ENCODE results near the gene PWP1. TPM values are rescaled to one million over a fixed set of nuclear protein-coding genes. Genes with fewer than 3 reads are reported as not detected.

The PWP1 gene
- total and polyA plus RNA-seq, 2 donors (not counting 1 experiment from before 2014, with no cell fraction given): 51.2 to 63.5 TPM

- Mint-ChIP-seq H3K27me3 (no peaks in the 10 kb centered on the region), H3K4me3 (peak overlapping the region; percentile 76), H3K27ac (peak overlapping the region; percentile 96), H3K9me3 (ENCODE audit: insufficient read depth) (no peaks in the 10 kb centered on the region), H3K4me1 (peaks cover 75% of the 10 kb centered on the region)
- intact Hi-C loops (cut with micrococcal nuclease): no loop called here
- Histone ChIP-seq H3K79me2 (ENCODE audit: control insufficient read depth, insufficient read depth, low read length) (peaks cover 18% of the 10 kb centered on the region), H3K27me3 (replicated peaks in 1 of 4; ENCODE audit: control extremely low read depth in 1 of 4, control insufficient read depth in 3 of 4, insufficient read depth in 4 of 4, low read length in 3 of 4) (no peaks in the 10 kb centered on the region), H3K9me3 (ENCODE audit: control extremely low read depth in 1 of 3, control insufficient read depth in 2 of 3, insufficient read depth in 1 of 3, low read length in 2 of 3) (no peaks in the 10 kb centered on the region), H3K4me2 (replicated peaks; ENCODE audit: low read depth, low read length, poor library complexity, severe bottlenecking) (peak overlapping the region; percentile 61), H4K20me1 (ENCODE audit: control insufficient read depth, insufficient read depth, low read length, poor library complexity, severe bottlenecking) (no peaks in the 10 kb centered on the region), H3K4me1 (ENCODE audit: control insufficient read depth in 2 of 2, insufficient read depth in 2 of 2, low read length in 2 of 2) (peaks cover 33 to 38% of the 10 kb centered on the region in 2 donors), H2AFZ (ENCODE audit: insufficient read depth, low read depth, low read length, poor library complexity, severe bottlenecking) (peak overlapping the region; percentile 44), H3K9ac (ENCODE audit: low read length) (peak overlapping the region; percentile 56), H3K4me3 (ENCODE audit: control extremely low read depth in 1 of 5, extremely low read depth in 1 of 5, insufficient read depth in 1 of 5, low read depth in 2 of 5, low read length in 4 of 5) (peak overlapping the region in 1 of 5 experiments; percentile 30), H3K36me3 (replicated peaks in 1 of 2; ENCODE audit: control extremely low read depth in 1 of 2, control insufficient read depth in 1 of 2, extremely low read depth in 1 of 2, insufficient read depth in 2 of 2, low read length in 1 of 2) (peaks cover 2 to 40% of the 10 kb centered on the region in 2 experiments), H3K27ac (ENCODE audit: low read length in 2 of 2) (peak overlapping the region; percentile 94)
- WGBS (ENCODE audit: insufficient coverage): 12% methylated on average over 3 of the region's 4 CpGs
- TF ChIP-seq EZH2 (IDR thresholded peaks at IDR 0.05; ENCODE audit: borderline replicate concordance, insufficient read depth, low read depth, low read length, poor library complexity, severe bottlenecking) (no peak), CTCF (IDR thresholded peaks at IDR 0.05) (no peak)
- POLR2A ChIA-PET: interaction anchor here (1.0 kb wide), 1 partner anchor 32 kb away, joined by 4 read pairs; no protein-coding TSS in a partner anchor
- DNase-seq (peak; percentile 79), ATAC-seq (ENCODE audit: low read depth) (peak; percentile 94)
- CTCF ChIA-PET: interaction anchor here (0.9 to 2.0 kb wide), 2 partner anchors 36 to 55 kb away, joined by 3 to 8 read pairs; no protein-coding TSS in a partner anchor
Observed at GRCh38 chr12:107731366-107731765, 45.8 kb downstream of the PWP1 start.

- WGBS (ENCODE audit: insufficient coverage): 55% methylated on average over 2 of the region's 3 CpGs
- H3K9ac ChIP-seq (ENCODE audit: low read length): no peak overlapping the region
- ATAC-seq (ENCODE audit: low read depth) (no peak), DNase-seq (no peak)
- H4K20me1 ChIP-seq (ENCODE audit: control insufficient read depth, insufficient read depth, low read length, poor library complexity, severe bottlenecking): no peaks in the 10 kb centered on the region
- peak overlapping the region; percentile 47 for H3K4me3 Mint-ChIP-seq
- peak overlapping the region; percentile 94 for H3K27ac ChIP-seq (ENCODE audit: low read length in 2 of 2)
- H3K36me3 ChIP-seq (replicated peaks in 1 of 2; ENCODE audit: control extremely low read depth in 1 of 2, control insufficient read depth in 1 of 2, extremely low read depth in 1 of 2, insufficient read depth in 2 of 2, low read length in 1 of 2): peaks cover 2 to 44% of the 10 kb centered on the region in 2 experiments
- H3K27me3 Mint-ChIP-seq: no peaks in the 10 kb centered on the region
- H3K4me2 ChIP-seq (replicated peaks; ENCODE audit: low read depth, low read length, poor library complexity, severe bottlenecking): peak overlapping the region; percentile 61
- TF ChIP-seq CTCF (IDR thresholded peaks at IDR 0.05) (no peak), EZH2 (IDR thresholded peaks at IDR 0.05; ENCODE audit: borderline replicate concordance, insufficient read depth, low read depth, low read length, poor library complexity, severe bottlenecking) (no peak)
- H3K79me2 ChIP-seq (ENCODE audit: control insufficient read depth, insufficient read depth, low read length): peaks cover 18% of the 10 kb centered on the region
- no peaks in the 10 kb centered on the region for H3K9me3 ChIP-seq (ENCODE audit: control extremely low read depth in 1 of 3, control insufficient read depth in 2 of 3, insufficient read depth in 1 of 3, low read length in 2 of 3)
- H2AFZ ChIP-seq (ENCODE audit: insufficient read depth, low read depth, low read length, poor library complexity, severe bottlenecking): no peak overlapping the region
- H3K4me3 ChIP-seq (ENCODE audit: control extremely low read depth in 1 of 5, extremely low read depth in 1 of 5, insufficient read depth in 1 of 5, low read depth in 2 of 5, low read length in 4 of 5): no peak overlapping the region
- peak overlapping the region; percentile 95 for H3K27ac Mint-ChIP-seq
- peaks cover 41 to 47% of the 10 kb centered on the region in 2 donors for H3K4me1 ChIP-seq (ENCODE audit: control insufficient read depth in 2 of 2, insufficient read depth in 2 of 2, low read length in 2 of 2)
- intact Hi-C loops (cut with micrococcal nuclease): no loop called here
- ChIA-PET POLR2A (interaction anchor here (0.7 to 1.0 kb wide), 3 partner anchors 27 to 33 kb away, joined by 3 to 4 read pairs (median 3); no protein-coding TSS in a partner anchor), CTCF (interaction anchor here (0.9 to 2.0 kb wide), 2 partner anchors 37 to 56 kb away, joined by 3 to 8 read pairs; no protein-coding TSS in a partner anchor)
- peaks cover 79% of the 10 kb centered on the region for H3K4me1 Mint-ChIP-seq
- no peaks in the 10 kb centered on the region for H3K27me3 ChIP-seq (replicated peaks in 1 of 4; ENCODE audit: control extremely low read depth in 1 of 4, control insufficient read depth in 3 of 4, insufficient read depth in 4 of 4, low read length in 3 of 4)
- H3K9me3 Mint-ChIP-seq (ENCODE audit: insufficient read depth): no peaks in the 10 kb centered on the region
Observed at GRCh38 chr12:107732365-107732764, 46.8 kb downstream of the PWP1 start.
